NB4 (cell line): Measurements from ENCODE around the gene MAPRE2.

Experiments used
- CTCF ChIP-seq: IDR thresholded peaks from one replicate; pipeline ENCODE4 v1.5.1; 2012; ENCODE audit warnings: low read depth, low read length
- POLR2A ChIP-seq: IDR thresholded peaks from 2 replicates; pipeline ENCODE4 v1.6.1; 2011; ENCODE audit warnings: mild to moderate bottlenecking; ENCODE audit not compliant: insufficient read length; ENCODE audit errors: extremely low read depth

DNA sequence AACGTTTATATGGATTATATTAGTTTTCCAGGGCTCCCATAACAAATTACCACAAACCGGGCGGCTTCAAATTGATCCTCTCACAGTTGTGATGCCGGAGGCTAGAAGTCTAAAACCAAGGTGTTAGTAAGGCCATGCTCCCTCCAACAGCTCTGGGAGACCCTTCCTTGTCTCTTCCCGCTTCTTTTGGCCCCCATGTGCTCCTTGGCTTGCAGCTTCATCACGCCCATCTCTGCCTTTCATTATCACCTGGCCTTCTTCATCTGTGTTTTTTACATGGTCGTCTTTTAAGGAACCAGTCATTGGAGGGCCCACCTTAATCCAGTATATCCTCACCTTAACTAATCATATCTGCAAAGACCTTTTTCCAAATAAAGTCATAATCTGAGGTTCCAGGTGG is 13.9 kb downstream of the MAPRE2 start:
- TF ChIP-seq POLR2A, result no peak
- no peak for TF ChIP-seq CTCF
